ENCODE measurements around the gene DCAF6.

The DCAF6 gene

DNA sequence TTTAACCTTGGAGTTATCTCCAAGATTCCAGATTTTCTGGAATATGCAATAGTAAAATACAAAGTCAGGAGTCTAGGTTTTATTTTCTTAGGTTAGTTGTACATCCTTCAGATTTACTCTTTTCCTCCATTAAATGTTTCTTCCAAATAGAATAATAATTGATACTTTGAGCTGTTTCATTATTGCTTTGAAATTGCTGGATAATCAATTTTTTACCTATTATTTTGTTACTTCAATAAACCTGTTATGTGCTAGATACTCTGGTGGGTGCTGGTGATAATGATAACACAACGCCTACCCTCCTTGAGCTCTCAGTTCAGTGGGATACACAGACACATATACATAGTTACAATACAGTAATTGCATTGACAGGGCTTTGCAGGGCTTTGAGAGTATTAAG, 120.9 kb downstream of the DCAF6 start:
- no peak overlapping the region for H3K4me3 ChIP-seq (ENCODE audit: low read depth, low read length)
- TF ChIP-seq, protein P1, sequence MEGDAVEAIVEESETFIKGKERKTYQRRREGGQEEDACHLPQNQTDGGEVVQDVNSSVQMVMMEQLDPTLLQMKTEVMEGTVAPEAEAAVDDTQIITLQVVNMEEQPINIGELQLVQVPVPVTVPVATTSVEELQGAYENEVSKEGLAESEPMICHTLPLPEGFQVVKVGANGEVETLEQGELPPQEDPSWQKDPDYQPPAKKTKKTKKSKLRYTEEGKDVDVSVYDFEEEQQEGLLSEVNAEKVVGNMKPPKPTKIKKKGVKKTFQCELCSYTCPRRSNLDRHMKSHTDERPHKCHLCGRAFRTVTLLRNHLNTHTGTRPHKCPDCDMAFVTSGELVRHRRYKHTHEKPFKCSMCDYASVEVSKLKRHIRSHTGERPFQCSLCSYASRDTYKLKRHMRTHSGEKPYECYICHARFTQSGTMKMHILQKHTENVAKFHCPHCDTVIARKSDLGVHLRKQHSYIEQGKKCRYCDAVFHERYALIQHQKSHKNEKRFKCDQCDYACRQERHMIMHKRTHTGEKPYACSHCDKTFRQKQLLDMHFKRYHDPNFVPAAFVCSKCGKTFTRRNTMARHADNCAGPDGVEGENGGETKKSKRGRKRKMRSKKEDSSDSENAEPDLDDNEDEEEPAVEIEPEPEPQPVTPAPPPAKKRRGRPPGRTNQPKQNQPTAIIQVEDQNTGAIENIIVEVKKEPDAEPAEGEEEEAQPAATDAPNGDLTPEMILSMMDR (IDR thresholded peaks at IDR 0.05; ENCODE audit: low read depth, low read length): no peak

DNA sequence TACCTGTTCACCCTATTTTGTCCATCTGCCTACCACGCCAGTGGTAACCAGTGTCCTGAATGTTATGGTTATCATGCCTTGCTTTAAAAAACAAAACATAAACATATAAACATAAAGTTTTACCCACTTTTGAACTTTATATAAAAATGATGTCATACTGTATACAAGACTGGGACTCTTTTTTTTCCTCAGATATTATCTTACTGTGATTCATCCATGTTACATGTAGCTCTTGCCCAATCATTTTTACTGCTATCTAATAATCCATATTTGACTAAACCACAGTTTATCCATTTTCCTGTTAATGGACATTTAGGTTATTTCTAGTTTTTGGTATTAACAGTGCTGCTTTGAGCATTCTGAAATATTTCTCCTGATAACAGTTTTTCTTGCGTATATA, 121.4 kb downstream of the DCAF6 start:
- H3K4me3 ChIP-seq (ENCODE audit: low read depth, low read length): no peak overlapping the region
- TF ChIP-seq, protein P1 (IDR thresholded peaks at IDR 0.05; ENCODE audit: low read depth, low read length): no peak

DNA sequence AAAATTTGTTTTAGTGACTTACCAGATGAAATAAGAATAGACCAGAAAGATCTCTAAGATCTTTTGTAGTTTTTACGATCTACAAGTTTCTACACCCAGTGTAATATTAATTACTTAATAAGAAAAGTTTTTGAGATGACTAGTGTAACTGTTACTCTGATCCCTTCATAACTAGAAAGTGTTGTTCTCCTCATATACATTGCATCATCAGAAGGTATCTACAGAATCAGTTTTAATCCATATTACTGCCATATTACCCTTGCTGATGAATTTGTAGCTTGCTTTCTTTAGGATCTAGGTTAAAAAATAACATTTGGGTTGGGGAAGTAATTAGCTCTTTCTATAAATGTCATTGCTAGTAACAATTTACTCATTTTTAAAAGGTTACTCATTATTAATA, 127.7 kb downstream of the DCAF6 start:
- TF ChIP-seq, protein P1 (IDR thresholded peaks at IDR 0.05; ENCODE audit: low read depth, low read length): no peak
- no peak overlapping the region for H3K4me3 ChIP-seq (ENCODE audit: low read depth, low read length)

GRCh38 chr1:168065506-168065905, 129.0 kb downstream of the DCAF6 start:
- TF ChIP-seq, protein P1 (IDR thresholded peaks at IDR 0.05; ENCODE audit: low read depth, low read length): no peak
- H3K4me3 ChIP-seq (ENCODE audit: low read depth, low read length): no peak overlapping the region

DNA sequence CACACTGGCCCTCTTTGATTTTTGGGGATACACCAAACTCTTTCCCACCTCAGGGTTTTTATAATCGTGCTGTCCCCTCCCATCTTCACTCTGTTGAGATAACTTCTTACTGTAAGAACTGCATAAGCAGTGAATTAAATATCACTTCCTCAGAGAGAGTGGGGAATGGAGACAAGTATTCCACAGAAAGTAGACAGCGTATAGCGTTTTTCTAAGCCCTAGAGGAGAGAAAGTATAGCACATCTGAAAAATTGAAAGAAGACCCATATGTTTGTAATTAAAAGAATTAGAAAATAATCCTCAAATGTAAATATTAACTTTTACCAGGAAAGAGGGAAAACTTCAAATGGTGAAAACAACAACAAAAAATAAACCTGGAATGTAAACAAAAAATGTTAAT, 132.9 kb downstream of the DCAF6 start:
- TF ChIP-seq, protein P1 (IDR thresholded peaks at IDR 0.05; ENCODE audit: low read depth, low read length): no peak
- no peak overlapping the region for H3K4me3 ChIP-seq (ENCODE audit: low read depth, low read length)

- H3K4me3 ChIP-seq (ENCODE audit: low read depth, low read length): no peak overlapping the region
- TF ChIP-seq, protein P1 (IDR thresholded peaks at IDR 0.05; ENCODE audit: low read depth, low read length): no peak
Observed at GRCh38 chr1:168079761-168080160, 143.3 kb downstream of the DCAF6 start.

DNA sequence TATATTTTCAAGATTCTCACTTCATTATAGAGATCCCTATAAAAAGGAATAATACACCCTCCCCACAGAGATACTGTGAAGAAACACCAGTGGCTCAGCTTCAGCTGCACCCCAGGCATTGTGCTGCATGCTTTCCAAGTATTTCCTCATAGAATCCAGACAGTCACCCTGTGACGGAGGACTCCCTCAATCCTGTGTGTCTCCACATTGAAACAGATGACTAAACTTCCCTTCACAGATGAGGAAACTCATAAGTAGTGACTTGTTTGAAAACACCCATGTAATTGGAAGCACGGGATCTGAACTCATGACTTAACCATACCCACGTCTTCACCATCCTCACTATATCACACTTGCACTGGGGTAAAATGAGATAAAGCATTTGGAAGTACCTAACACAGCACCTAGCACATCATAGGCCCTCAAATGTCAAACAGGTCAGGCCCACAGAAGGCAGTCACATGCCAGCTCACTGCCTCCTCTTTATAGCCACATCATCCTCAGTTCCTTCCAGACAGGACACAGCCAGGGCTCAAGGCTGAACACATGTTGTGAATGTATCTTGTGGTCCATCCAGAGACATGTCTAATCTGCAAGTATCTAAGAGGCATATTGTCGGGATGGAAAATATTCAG, 145.0 kb downstream of the DCAF6 start:
- H3K4me3 ChIP-seq (ENCODE audit: low read depth, low read length): no peak overlapping the region
- TF ChIP-seq, protein P1 (IDR thresholded peaks at IDR 0.05; ENCODE audit: low read depth, low read length): no peak

All from WI38 (cell line).